ENCODE results near the gene MGAT4B.

Gene MGAT4B

DNA sequence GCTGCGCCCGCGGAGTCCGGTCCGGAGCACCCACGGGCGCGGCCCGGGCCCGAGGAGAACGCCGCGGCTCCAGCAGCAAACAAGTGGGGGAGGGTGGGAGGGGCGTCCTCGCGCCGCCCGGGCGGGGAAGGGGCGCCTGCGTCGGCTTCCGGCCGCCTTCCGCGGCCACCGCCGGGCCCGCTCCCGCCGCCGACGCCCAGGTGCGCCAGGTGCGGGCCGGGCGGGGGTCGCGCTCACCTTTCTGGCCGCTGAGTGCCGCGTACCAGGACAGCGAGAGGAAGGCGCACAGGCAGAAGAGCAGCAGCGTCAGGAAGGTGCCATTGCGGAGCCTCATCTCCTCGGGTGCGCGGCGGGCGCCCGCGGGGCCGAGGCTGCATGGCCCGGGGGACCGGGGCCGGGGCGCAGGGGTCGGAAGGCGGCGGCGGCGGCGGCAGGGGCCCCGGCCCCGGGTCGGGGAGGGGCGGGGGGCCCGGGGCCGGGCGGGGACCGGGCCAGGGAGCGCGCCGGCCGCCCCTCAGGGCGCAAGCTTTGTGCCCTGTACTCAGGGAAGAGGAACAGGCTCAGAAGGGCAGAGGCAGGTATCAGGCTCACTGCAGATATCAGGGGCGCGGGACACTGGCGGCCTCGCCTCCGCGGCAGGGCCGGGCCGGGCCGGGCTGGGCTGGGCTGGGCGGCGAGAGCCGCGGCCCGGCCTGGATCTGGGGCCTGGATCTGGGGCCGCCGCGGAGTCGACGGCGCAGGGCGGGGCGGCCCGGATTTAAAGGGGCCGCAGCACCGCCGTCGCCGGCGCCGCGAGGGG, at the start of gene MGAT4B:
TSS of gene MGAT4B (minus strand) at position 617 of the 799 bp plus-strand sequence. CDS start at position 334, 283 bp downstream.
- peak within 1 kb of the TSS; percentile 84 for H3K27ac ChIP-seq (ENCODE audit: low read depth, low read length)

DNA sequence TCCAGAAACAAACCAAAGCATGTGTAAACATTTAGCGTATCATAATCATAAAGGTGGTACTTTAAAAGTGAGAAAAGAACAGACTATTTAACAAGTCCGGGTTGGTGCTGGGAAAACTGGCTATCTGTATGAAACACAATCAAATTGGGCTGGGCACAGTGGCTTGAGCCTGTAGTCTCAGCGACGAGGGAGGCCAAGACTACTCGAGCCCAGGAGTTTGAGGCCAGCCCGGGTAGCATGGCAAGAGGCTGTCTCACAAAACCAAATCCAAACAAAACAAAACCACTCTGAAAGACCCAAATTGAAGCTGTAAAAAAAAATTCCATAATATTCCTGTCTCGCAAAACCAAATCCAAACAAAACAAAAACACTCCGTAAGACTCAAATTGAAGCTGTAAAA, 47.7 kb upstream of the MGAT4B start:
- no peak overlapping the region for H3K27ac ChIP-seq (ENCODE audit: low read depth, low read length)
- no peak overlapping the region for H3K4me3 ChIP-seq (ENCODE audit: low read depth in 1 of 5, low read length in 5 of 5)

More for the DNA sequence above, at the start of gene MGAT4B:
- Histone ChIP-seq H3K36me3 (ENCODE audit: control insufficient read depth in 5 of 5, insufficient read depth in 5 of 5, low read length in 5 of 5) (peaks cover 0 to 6% (median 0%) of the 10 kb centered on the region in 5 donors), H3K27me3 (ENCODE audit: control insufficient read depth in 5 of 5, insufficient read depth in 4 of 5, low read length in 5 of 5) (no peaks in the 10 kb centered on the region), H3K9me3 (ENCODE audit: control insufficient read depth in 5 of 5, low read length in 5 of 5) (no peaks in the 10 kb centered on the region), H3K4me1 (ENCODE audit: control insufficient read depth in 5 of 5, insufficient read depth in 5 of 5, low read length in 5 of 5) (peaks cover 1 to 41% (median 32%) of the 10 kb centered on the region in 5 donors), H3K9ac (ENCODE audit: low read length in 5 of 5) (peak within 1 kb of the TSS in 4 of 5 donors; percentile 68 to 81 (median 74)), H3K4me3 (ENCODE audit: low read depth in 1 of 5, low read length in 5 of 5) (peak within 1 kb of the TSS in 4 of 5 donors; percentile 64 to 80 (median 74))

GRCh38 chr5:179852993-179853547, 46.4 kb upstream of the MGAT4B start:
- no peaks in the 10 kb centered on the region for H3K27me3 ChIP-seq (ENCODE audit: control insufficient read depth in 5 of 5, insufficient read depth in 4 of 5, low read length in 5 of 5)
- no peaks in the 10 kb centered on the region for H3K9me3 ChIP-seq (ENCODE audit: control insufficient read depth in 5 of 5, low read length in 5 of 5)
- no peak overlapping the region for H3K4me3 ChIP-seq (ENCODE audit: low read depth in 1 of 5, low read length in 5 of 5)
- peak overlapping the region in 1 of 5 donors; percentile 48 for H3K9ac ChIP-seq (ENCODE audit: low read length in 5 of 5)
- no peak overlapping the region for H3K27ac ChIP-seq (ENCODE audit: low read depth, low read length)
- peaks cover 5 to 48% (median 40%) of the 10 kb centered on the region in 5 donors for H3K36me3 ChIP-seq (ENCODE audit: control insufficient read depth in 5 of 5, insufficient read depth in 5 of 5, low read length in 5 of 5)
- H3K4me1 ChIP-seq (ENCODE audit: control insufficient read depth in 5 of 5, insufficient read depth in 5 of 5, low read length in 5 of 5): peaks cover 2 to 14% (median 8%) of the 10 kb centered on the region in 5 donors

More for the DNA sequence above, 47.7 kb upstream of the MGAT4B start:
- no peak overlapping the region for H3K9ac ChIP-seq (ENCODE audit: low read length in 5 of 5)
- H3K4me1 ChIP-seq (ENCODE audit: control insufficient read depth in 5 of 5, insufficient read depth in 5 of 5, low read length in 5 of 5): peaks cover 2 to 27% (median 13%) of the 10 kb centered on the region in 5 donors
- H3K27me3 ChIP-seq (ENCODE audit: control insufficient read depth in 5 of 5, insufficient read depth in 4 of 5, low read length in 5 of 5): no peaks in the 10 kb centered on the region
- no peaks in the 10 kb centered on the region for H3K9me3 ChIP-seq (ENCODE audit: control insufficient read depth in 5 of 5, low read length in 5 of 5)
- peaks cover 0 to 35% (median 32%) of the 10 kb centered on the region in 5 donors for H3K36me3 ChIP-seq (ENCODE audit: control insufficient read depth in 5 of 5, insufficient read depth in 5 of 5, low read length in 5 of 5)

DNA sequence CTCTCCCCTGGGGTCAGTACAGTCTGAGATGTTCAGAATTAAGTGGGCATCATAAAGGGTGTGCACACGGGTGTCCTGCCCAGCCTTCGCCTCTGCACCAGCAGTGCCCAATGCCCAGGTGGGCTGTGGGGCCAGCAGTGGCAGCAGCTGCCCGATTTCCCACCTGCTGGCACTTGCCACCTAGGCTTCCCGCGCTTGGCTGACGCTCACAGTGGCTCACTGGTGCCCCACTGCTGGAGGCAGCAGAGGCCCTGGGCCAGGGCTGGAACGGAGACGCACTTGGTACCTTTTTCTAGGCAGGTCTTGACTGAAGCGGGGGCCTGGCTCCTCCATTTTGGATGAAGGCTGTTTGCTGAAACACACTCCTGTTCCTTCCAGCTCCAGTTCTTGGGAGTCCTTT, 35.0 kb upstream of the MGAT4B start:
- H3K36me3 ChIP-seq (ENCODE audit: control insufficient read depth in 5 of 5, insufficient read depth in 5 of 5, low read length in 5 of 5): peaks cover 2 to 64% (median 56%) of the 10 kb centered on the region in 5 donors
- H3K4me3 ChIP-seq (ENCODE audit: low read depth in 1 of 5, low read length in 5 of 5): no peak overlapping the region
- peaks cover 0 to 4% (median 0%) of the 10 kb centered on the region in 5 donors for H3K4me1 ChIP-seq (ENCODE audit: control insufficient read depth in 5 of 5, insufficient read depth in 5 of 5, low read length in 5 of 5)
- H3K27ac ChIP-seq (ENCODE audit: low read depth, low read length): no peak overlapping the region
- no peaks in the 10 kb centered on the region for H3K27me3 ChIP-seq (ENCODE audit: control insufficient read depth in 5 of 5, insufficient read depth in 4 of 5, low read length in 5 of 5)
- no peak overlapping the region for H3K9ac ChIP-seq (ENCODE audit: low read length in 5 of 5)
- peaks cover 0 to 3% (median 2%) of the 10 kb centered on the region in 5 donors for H3K9me3 ChIP-seq (ENCODE audit: control insufficient read depth in 5 of 5, low read length in 5 of 5)

DNA sequence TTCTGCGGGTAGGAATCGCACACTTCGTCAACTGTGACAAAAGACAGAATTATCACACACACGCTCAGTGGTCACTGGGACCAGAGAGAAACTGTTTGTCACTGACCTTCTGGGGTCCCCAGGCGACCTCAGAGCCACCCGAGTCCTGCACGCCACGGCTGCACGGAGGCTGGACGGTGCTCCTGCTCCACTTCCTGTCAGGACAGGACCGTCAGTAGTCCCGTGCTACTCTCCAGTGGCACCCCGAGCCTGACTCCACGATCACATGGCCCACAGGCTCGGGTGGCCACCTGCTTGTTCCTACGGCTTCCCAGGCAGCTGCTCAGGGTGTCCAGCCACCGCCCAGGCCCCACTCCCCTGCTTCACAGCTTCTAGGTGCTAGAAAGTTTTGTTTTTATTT, 34.1 kb upstream of the MGAT4B start:
- H3K36me3 ChIP-seq (ENCODE audit: control insufficient read depth in 5 of 5, insufficient read depth in 5 of 5, low read length in 5 of 5): peaks cover 2 to 64% (median 62%) of the 10 kb centered on the region in 5 donors
- no peak overlapping the region for H3K4me3 ChIP-seq (ENCODE audit: low read depth in 1 of 5, low read length in 5 of 5)
- H3K9me3 ChIP-seq (ENCODE audit: control insufficient read depth in 5 of 5, low read length in 5 of 5): peaks cover 0 to 3% (median 2%) of the 10 kb centered on the region in 5 donors
- no peaks in the 10 kb centered on the region for H3K27me3 ChIP-seq (ENCODE audit: control insufficient read depth in 5 of 5, insufficient read depth in 4 of 5, low read length in 5 of 5)
- H3K27ac ChIP-seq (ENCODE audit: low read depth, low read length): no peak overlapping the region
- H3K4me1 ChIP-seq (ENCODE audit: control insufficient read depth in 5 of 5, insufficient read depth in 5 of 5, low read length in 5 of 5): peaks cover 2 to 8% (median 5%) of the 10 kb centered on the region in 5 donors
- H3K9ac ChIP-seq (ENCODE audit: low read length in 5 of 5): no peak overlapping the region

DNA sequence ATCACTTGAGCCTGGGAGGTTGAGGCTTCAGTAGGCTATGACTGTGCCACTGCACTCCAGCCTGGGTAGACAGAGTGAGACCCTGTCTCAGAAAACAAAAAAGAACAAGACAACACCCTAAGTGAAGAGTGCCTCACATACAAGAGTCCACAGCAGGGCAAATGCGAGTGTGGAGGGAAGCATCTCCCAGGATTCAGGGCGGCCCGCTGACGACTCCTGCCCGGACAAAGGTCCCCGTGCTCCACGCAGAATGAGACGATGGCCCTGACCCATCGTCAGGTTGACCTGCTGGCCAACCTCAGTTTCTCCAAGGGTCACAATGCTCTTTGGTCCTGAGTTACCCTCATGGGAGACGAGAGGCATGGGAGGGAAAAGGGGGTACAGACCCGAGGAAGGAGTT, 33.7 kb upstream of the MGAT4B start:
- Histone ChIP-seq H3K27ac (ENCODE audit: low read depth, low read length) (no peak overlapping the region), H3K9me3 (ENCODE audit: control insufficient read depth in 5 of 5, low read length in 5 of 5) (peaks cover 0 to 3% (median 2%) of the 10 kb centered on the region in 5 donors), H3K27me3 (ENCODE audit: control insufficient read depth in 5 of 5, insufficient read depth in 4 of 5, low read length in 5 of 5) (no peaks in the 10 kb centered on the region), H3K4me3 (ENCODE audit: low read depth in 1 of 5, low read length in 5 of 5) (no peak overlapping the region), H3K36me3 (ENCODE audit: control insufficient read depth in 5 of 5, insufficient read depth in 5 of 5, low read length in 5 of 5) (peaks cover 2 to 66% (median 62%) of the 10 kb centered on the region in 5 donors), H3K4me1 (ENCODE audit: control insufficient read depth in 5 of 5, insufficient read depth in 5 of 5, low read length in 5 of 5) (peaks cover 2 to 8% (median 5%) of the 10 kb centered on the region in 5 donors), H3K9ac (ENCODE audit: low read length in 5 of 5) (no peak overlapping the region)

- no peak overlapping the region for H3K27ac ChIP-seq (ENCODE audit: low read depth, low read length)
These were observed 32.9 kb upstream of the MGAT4B start for GRCh38 chr5:179839328-179840256.

DNA sequence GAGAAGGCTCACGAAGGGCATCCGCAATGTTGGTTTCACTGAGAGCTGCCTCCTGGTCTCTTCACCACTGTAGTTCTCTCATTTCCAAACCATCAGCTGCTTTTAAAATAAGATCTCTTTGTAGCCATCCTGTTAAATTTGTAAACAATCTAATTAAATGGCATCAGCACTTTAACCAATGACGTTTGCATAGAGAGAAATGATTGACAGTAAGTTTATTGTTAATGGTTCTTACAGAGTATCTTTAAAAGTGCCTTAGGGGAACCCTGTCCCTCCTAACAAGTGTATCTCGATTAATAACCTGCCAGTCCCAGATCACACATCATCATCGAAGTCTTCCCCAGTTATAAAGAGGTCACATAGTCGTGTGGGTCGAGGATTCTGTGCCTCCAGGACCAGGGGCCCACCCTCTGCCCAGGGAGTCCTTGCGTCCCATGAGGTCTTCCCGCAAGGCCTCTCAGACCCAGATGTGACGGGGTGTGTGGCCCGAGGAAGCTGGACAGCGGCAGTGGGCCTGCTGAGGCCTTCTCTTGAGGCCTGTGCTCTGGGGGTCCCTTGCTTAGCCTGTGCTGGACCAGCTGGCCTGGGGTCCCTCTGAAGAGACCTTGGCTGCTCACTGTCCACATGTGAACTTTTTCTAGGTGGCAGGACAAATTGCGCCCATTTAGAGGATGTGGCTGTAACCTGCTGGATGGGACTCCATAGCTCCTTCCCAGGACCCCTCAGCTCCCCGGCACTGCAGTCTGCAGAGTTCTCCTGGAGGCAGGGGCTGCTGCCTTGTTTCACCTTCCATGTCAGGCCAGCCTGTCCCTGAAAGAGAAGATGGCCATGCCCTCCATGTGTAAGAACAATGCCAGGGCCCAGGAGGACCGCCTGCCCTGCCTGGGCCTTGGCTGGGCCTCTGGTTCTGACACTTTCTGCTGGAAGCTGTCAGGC, 30.7 kb upstream of the MGAT4B start:
- Histone ChIP-seq H3K27me3 (ENCODE audit: control insufficient read depth in 5 of 5, insufficient read depth in 4 of 5, low read length in 5 of 5) (no peaks in the 10 kb centered on the region), H3K4me1 (ENCODE audit: control insufficient read depth in 5 of 5, insufficient read depth in 5 of 5, low read length in 5 of 5) (peaks cover 2 to 8% (median 5%) of the 10 kb centered on the region in 5 donors), H3K27ac (ENCODE audit: low read depth, low read length) (peak overlapping the region; percentile 69)

More at GRCh38 chr5:179839328-179840256, 32.9 kb upstream of the MGAT4B start:
- Histone ChIP-seq H3K27me3 (ENCODE audit: control insufficient read depth in 5 of 5, insufficient read depth in 4 of 5, low read length in 5 of 5) (no peaks in the 10 kb centered on the region), H3K4me3 (ENCODE audit: low read depth in 1 of 5, low read length in 5 of 5) (no peak overlapping the region), H3K36me3 (ENCODE audit: control insufficient read depth in 5 of 5, insufficient read depth in 5 of 5, low read length in 5 of 5) (peaks cover 2 to 66% (median 62%) of the 10 kb centered on the region in 5 donors), H3K4me1 (ENCODE audit: control insufficient read depth in 5 of 5, insufficient read depth in 5 of 5, low read length in 5 of 5) (peaks cover 2 to 8% (median 5%) of the 10 kb centered on the region in 5 donors), H3K9me3 (ENCODE audit: control insufficient read depth in 5 of 5, low read length in 5 of 5) (peaks cover 0 to 3% (median 0%) of the 10 kb centered on the region in 5 donors), H3K9ac (ENCODE audit: low read length in 5 of 5) (no peak overlapping the region)

More for the DNA sequence above, 30.7 kb upstream of the MGAT4B start:
- H3K9ac ChIP-seq (ENCODE audit: low read length in 5 of 5): peak overlapping the region in 1 of 5 donors; percentile 13
- no peaks in the 10 kb centered on the region for H3K9me3 ChIP-seq (ENCODE audit: control insufficient read depth in 5 of 5, low read length in 5 of 5)
- no peak overlapping the region for H3K4me3 ChIP-seq (ENCODE audit: low read depth in 1 of 5, low read length in 5 of 5)
- peaks cover 5 to 77% (median 74%) of the 10 kb centered on the region in 5 donors for H3K36me3 ChIP-seq (ENCODE audit: control insufficient read depth in 5 of 5, insufficient read depth in 5 of 5, low read length in 5 of 5)
